ENCODE measurements around the gene SMS. TPM values are rescaled to one million over a fixed set of nuclear protein-coding genes. Genes with fewer than 3 reads are reported as not detected.

SMS gene
- total and polyA plus RNA-seq, 2 of the 13 experiments (the other 11 are each of a cell fraction or from before 2014, with no cell fraction given) = 40.5 to 91.9 TPM

GRCh38 chrX:21926527-21927278 is 13.8 kb upstream of the SMS start:
- WGBS (ENCODE audit: low lambda C conversion rate) = 24% methylated on average over 6 of the region's 6 CpGs
- intact Hi-C loops (cut with micrococcal nuclease; ENCODE audit: unreplicated experiment) (no loop called here), in situ Hi-C loops (cut with HindIII; ENCODE audit: extremely low pct_ligation_motif_present, low pct_unique_long_range_greater_than_20kb) (no loop called here)
- peak; percentile 39 for FAIRE-seq
- ATAC-seq = peak; percentile 73
- peak; percentile 82 for DNase-seq (ENCODE audit: low spot score)
- Histone ChIP-seq H3K9ac (ENCODE audit: insufficient read depth, low read depth, low read length) (no peak overlapping the region), H3K27me3 (ENCODE audit: control insufficient read depth in 1 of 2, insufficient read depth in 2 of 2, low read length in 2 of 2) (no peaks in the 10 kb centered on the region), H2AFZ (ENCODE audit: low read length) (no peak overlapping the region), H3K4me2 (ENCODE audit: low read depth, low read length) (peak overlapping the region; percentile 12; the same call in 1 of the 2 replicates), H4K20me1 (ENCODE audit: insufficient read depth, low read length) (no peaks in the 10 kb centered on the region), H3K4me3 (replicated peaks in 1 of 3; ENCODE audit: insufficient read depth in 1 of 3, low read depth in 2 of 3, low read length in 3 of 3) (no peak overlapping the region; a peak in 1 of 6 replicates), H3K27ac (ENCODE audit: extremely low read length, insufficient read depth, low read length) (peak overlapping the region; percentile 35), H3K4me1 (ENCODE audit: insufficient read depth, low read length) (peaks cover 27% of the 10 kb centered on the region), H3K9me3 (ENCODE audit: low read length) (no peaks in the 10 kb centered on the region), H3K79me2 (ENCODE audit: insufficient read depth, low read length) (no peaks in the 10 kb centered on the region), H3K36me3 (replicated peaks in 1 of 2; ENCODE audit: control insufficient read depth in 1 of 2, insufficient read depth in 2 of 2, low read length in 2 of 2) (no peaks in the 10 kb centered on the region)
- CTCF ChIA-PET (ENCODE audit: low intra/inter-chr PET ratio, low total read pairs) = no interaction called here
- POLR2A ChIA-PET = no interaction called here
- no TSS peak for BruUV-seq (replicated peaks)
- TF ChIP-seq NONO (IDR thresholded peaks at IDR 0.05) = no peak
- no peak for TF ChIP-seq NONO (CRISPR knock-in tag; conservative IDR thresholded peaks at IDR 0.05)
- 0 out of 2 replicates have a peak, but pooled peaks have one; percentile 7 for TF ChIP-seq ARID3A (IDR thresholded peaks at IDR 0.05; ENCODE audit: low read depth, low read length)
- TF ChIP-seq JUNB (CRISPR knock-in tag; IDR thresholded peaks at IDR 0.05; ENCODE audit: borderline replicate concordance) = peak; percentile 35; the same call in 1 of the 2 replicates
- 0 out of 2 replicates have a peak, but pooled peaks have one; percentile 8 for TF ChIP-seq MAFF (IDR thresholded peaks at IDR 0.05; ENCODE audit: low read depth, low read length)
- no peak for TF ChIP-seq HDAC6 (IDR thresholded peaks at IDR 0.05; ENCODE audit: low read depth, low read length)
- TF ChIP-seq ATF3 (CRISPR knock-in tag; IDR thresholded peaks at IDR 0.05) = peak; percentile 47; the same call in 1 of the 2 replicates
- TF ChIP-seq ZNF660 (CRISPR knock-in tag; IDR thresholded peaks at IDR 0.05; ENCODE audit: borderline replicate concordance, low read depth) = no peak
- TF ChIP-seq CREB1 (IDR thresholded peaks at IDR 0.05) = peak; percentile 45
- TF ChIP-seq CREB1 (CRISPR knock-in tag; IDR thresholded peaks at IDR 0.05) = no peak
- 0 out of 2 replicates have a peak, but pooled peaks have one; percentile 26 for TF ChIP-seq FOSL1 (CRISPR knock-in tag; IDR thresholded peaks at IDR 0.05; ENCODE audit: borderline replicate concordance)
- no peak for TF ChIP-seq ZNF484 (CRISPR knock-in tag; IDR thresholded peaks at IDR 0.05; ENCODE audit: borderline replicate concordance, low read depth)
- peak; percentile 67 for TF ChIP-seq TEAD3 (CRISPR knock-in tag; optimal IDR thresholded peaks at IDR 0.05; ENCODE audit: borderline replicate concordance)
- TF ChIP-seq FOSL2 (CRISPR knock-in tag; IDR thresholded peaks at IDR 0.05) = peak; percentile 83
- TF ChIP-seq SOX5 (CRISPR knock-in tag; IDR thresholded peaks at IDR 0.05; ENCODE audit: borderline replicate concordance) = peak; percentile 49; the same call in 1 of the 2 replicates
- TF ChIP-seq JUND (CRISPR knock-in tag; IDR thresholded peaks at IDR 0.05) = peak; percentile 49; the same call in 1 of the 2 replicates
- peak; percentile 17; the same call in 1 of the 2 replicates for TF ChIP-seq HOMEZ (CRISPR knock-in tag; IDR thresholded peaks at IDR 0.05; ENCODE audit: low read depth)

Measured in HepG2 (cell line).